AG04450 (cell line): ENCODE data around the gene CALML6. TPM values are rescaled to one million over a fixed set of nuclear protein-coding genes. Genes with fewer than 3 reads are reported as not detected.
A peak's percentile ranks its signal among the peaks of the same experiment; 100 is the strongest.

Experiments
- CTCF ChIA-PET: fragments of 300-600, 350-600 bp; formaldehyde crosslinking; extraction: SDS; loops from one replicate; lab custom pipeline; 2022; ENCODE audit warnings: antibody characterized with exemption, inconsistent platforms; lab: Charles Lee
- POLR2A ChIA-PET: fragments of 350-600 bp; formaldehyde crosslinking; extraction: SDS; loops from one replicate; lab custom pipeline; 2021; ENCODE audit warnings: antibody characterized with exemption, inconsistent platforms; lab: Yijun Ruan, JAX
- DNase-seq: peaks from one replicate; pipeline ENCODE4 v3.0.0-alpha.2; 2011; ENCODE audit warnings: low read depth, low spot score
- H3K27ac ChIP-seq: one replicate; pipeline ENCODE4 v1.5.1; 2012; ENCODE audit warnings: low read depth, low read length, control low read depth
- H3K27me3 ChIP-seq: one replicate; pipeline ENCODE4 v1.6.0; 2012; ENCODE audit warnings: low read length; ENCODE audit not compliant: control insufficient read depth, insufficient read depth
- H3K4me3 ChIP-seq: 2 replicates; pipeline ENCODE4 v1.5.1; 2011; ENCODE audit warnings: mild to moderate bottlenecking, low read depth, low read length, control low read depth
- H3K9me3 ChIP-seq: 2 replicates; pipeline ENCODE4 v1.5.1; 2012; ENCODE audit warnings: low read length; ENCODE audit not compliant: control insufficient read depth, insufficient read depth
- CTCF ChIP-seq: IDR thresholded peaks from 2 replicates; pipeline ENCODE4 v1.5.1; 2011; ENCODE audit warnings: low read depth, low read length, control low read depth, inconsistent platforms
- polyA plus RNA-seq: library from polyadenylated mRNA; depleted of rRNA; stranded (reverse); fragments of >200 nt; gene quantifications from 2 replicates; pipeline ENCODE4 v1.2.3, GENCODE V29; 2011

Gene CALML6
- polyA plus RNA-seq, 1 experiment: 0.21 TPM

- POLR2A ChIA-PET: no interaction called here
- Histone ChIP-seq H3K27me3 (peaks cover 13% of the 10 kb centered on the region), H3K9me3 (no peaks in the 10 kb centered on the region; the same call in 1 of the 2 replicates), H3K4me3 (no peak overlapping the region), H3K27ac (no peak overlapping the region)
- DNase-seq: no peak
- peak; percentile 74 for TF ChIP-seq CTCF
- CTCF ChIA-PET: interaction anchor here (0.7 to 3.0 kb wide), 7 partner anchors 14 to 231 kb away, joined by 3 to 13 read pairs (median 4); no protein-coding TSS in a partner anchor
Observed at GRCh38 chr1:1943834-1944570, 28.9 kb downstream of the CALML6 start.

GRCh38 chr1:1945782-1946393 is 30.8 kb downstream of the CALML6 start:
- Histone ChIP-seq H3K9me3 (no peaks in the 10 kb centered on the region; the same call in none of the 2 replicates), H3K27ac (no peak overlapping the region), H3K4me3 (no peak overlapping the region), H3K27me3 (peaks cover 17% of the 10 kb centered on the region)
- ChIA-PET CTCF (interaction anchor here (3.0 kb wide), 1 partner anchor 99 kb away, joined by 13 read pairs; no protein-coding TSS in a partner anchor), POLR2A (no interaction called here)
- DNase-seq: no peak
- TF ChIP-seq CTCF: no peak

GRCh38 chr1:1946540-1946939 is 31.5 kb downstream of the CALML6 start:
- no peak for DNase-seq
- ChIA-PET POLR2A (no interaction called here), CTCF (interaction anchor here (3.0 kb wide), 1 partner anchor 98 kb away, joined by 13 read pairs; no protein-coding TSS in a partner anchor)
- Histone ChIP-seq H3K9me3 (no peaks in the 10 kb centered on the region; the same call in none of the 2 replicates), H3K4me3 (no peak overlapping the region), H3K27me3 (peaks cover 17% of the 10 kb centered on the region), H3K27ac (no peak overlapping the region)
- TF ChIP-seq CTCF: no peak

GRCh38 chr1:1947493-1947892 is 32.4 kb downstream of the CALML6 start:
- ChIA-PET CTCF (interaction anchor here (1.0 kb wide), 1 partner anchor 42 kb away, joined by 3 read pairs; no protein-coding TSS in a partner anchor), POLR2A (no interaction called here)
- no peak for TF ChIP-seq CTCF
- Histone ChIP-seq H3K27ac (no peak overlapping the region), H3K27me3 (peaks cover 16% of the 10 kb centered on the region), H3K4me3 (no peak overlapping the region), H3K9me3 (no peaks in the 10 kb centered on the region; the same call in none of the 2 replicates)
- DNase-seq: no peak

- DNase-seq: no peak
- CTCF ChIA-PET: interaction anchor here (1.0 kb wide), 1 partner anchor 96 kb away, joined by 5 read pairs; no protein-coding TSS in a partner anchor
- no peak for TF ChIP-seq CTCF
- POLR2A ChIA-PET: no interaction called here
- H3K9me3 ChIP-seq: no peaks in the 10 kb centered on the region; the same call in 1 of the 2 replicates
- no peak overlapping the region for H3K4me3 ChIP-seq
- peaks cover 15% of the 10 kb centered on the region for H3K27me3 ChIP-seq
- H3K27ac ChIP-seq: no peak overlapping the region
Observed at GRCh38 chr1:1948783-1949182, 33.7 kb downstream of the CALML6 start.
